HEK293 (cell line): ENCODE results near the gene A2ML1.

Experiments
- CTCF ChIA-PET: fragments of 350-600 bp; formaldehyde crosslinking; extraction: SDS; loops from one replicate; lab custom pipeline; 2021; ENCODE audit warnings: antibody characterized with exemption; lab: Yijun Ruan, JAX
- POLR2A ChIA-PET: fragments of 300-600 bp; formaldehyde crosslinking; extraction: SDS; loops from one replicate; lab custom pipeline; 2020; ENCODE audit warnings: antibody characterized with exemption, inconsistent platforms; lab: Yijun Ruan, JAX
- H3K27ac ChIP-seq: fragments of 200-500 bp; sonication (Bioruptor generic); 2 replicates; pipeline ENCODE4 v1.5.1; 2014; ENCODE audit warnings: low read depth, low read length, control low read depth, inconsistent platforms; ENCODE audit errors: extremely low read depth
- H3K36me3 ChIP-seq, 2 experiments: fragments of 200-500 bp in 1 of 2; sonication (Bioruptor generic) in 1 of 2; 1 replicate in 1 of 2; 2 replicates in 1 of 2; pipeline ENCODE4 v1.5.1; 2014 to 2017; ENCODE audit warnings: inconsistent platforms in 2 of 2, low read length in 2 of 2; ENCODE audit not compliant: control insufficient read depth in 2 of 2, insufficient read depth in 1 of 2
- H3K4me1 ChIP-seq: fragments of 200-500 bp; sonication (Bioruptor generic); 2 replicates; pipeline ENCODE4 v1.5.1; 2014; ENCODE audit warnings: mild to moderate bottlenecking, low read length, inconsistent platforms; ENCODE audit not compliant: control insufficient read depth, insufficient read depth
- H3K4me3 ChIP-seq: 2 replicates; pipeline ENCODE4 v1.5.1; 2011; ENCODE audit warnings: low read depth, mild to moderate bottlenecking, control low read depth, low read length, moderate library complexity
- H3K9me3 ChIP-seq: fragments of 200-500 bp; sonication (Bioruptor generic); 2 replicates; pipeline ENCODE4 v1.5.1; 2014; ENCODE audit warnings: low read depth, low read length, inconsistent platforms; ENCODE audit not compliant: control insufficient read depth, insufficient read depth
- SETDB1 ChIP-seq: IDR thresholded peaks from one replicate; pipeline ENCODE4 v1.6.1; 2017; ENCODE audit warnings: mild to moderate bottlenecking, low read length, moderate library complexity, mixed read lengths; ENCODE audit not compliant: insufficient read length
- YY1 ChIP-seq: fragments of 450-650 bp; formaldehyde crosslinking; IDR thresholded peaks from 2 replicates; pipeline ENCODE4 v1.5.1; 2018; ENCODE audit warnings: missing biosample characterization, missing genetic modification characterization
- YY2 ChIP-seq: fragments of 450-650 bp; formaldehyde crosslinking; IDR thresholded peaks from 2 replicates; pipeline ENCODE4 v1.5.1; 2016; ENCODE audit warnings: missing biosample characterization, missing genetic modification characterization
- ZBTB21 ChIP-seq: fragments of 450-650 bp; formaldehyde crosslinking; IDR thresholded peaks from 2 replicates; pipeline ENCODE4 v1.5.1; 2017; ENCODE audit warnings: missing biosample characterization, missing genetic modification characterization
- ZEB2 ChIP-seq: fragments of 450-650 bp; formaldehyde crosslinking; IDR thresholded peaks from 2 replicates; pipeline ENCODE4 v1.5.1; 2016; ENCODE audit warnings: missing biosample characterization, missing genetic modification characterization
- ZNF10 ChIP-seq: fragments of 450-650 bp; formaldehyde crosslinking; IDR thresholded peaks from 2 replicates; pipeline ENCODE4 v1.5.1; 2017; ENCODE audit warnings: missing biosample characterization, missing genetic modification characterization
- ZNF112 ChIP-seq: fragments of 450-650 bp; formaldehyde crosslinking; IDR thresholded peaks from 2 replicates; pipeline ENCODE4 v1.5.0; 2017; ENCODE audit warnings: missing biosample characterization, missing genetic modification characterization
- ZNF114 ChIP-seq: fragments of 450-650 bp; formaldehyde crosslinking; IDR thresholded peaks from 2 replicates; pipeline ENCODE4 v1.5.0; 2017; ENCODE audit warnings: missing biosample characterization, missing genetic modification characterization
- ZNF146 ChIP-seq: fragments of 450-650 bp; formaldehyde crosslinking; IDR thresholded peaks from 2 replicates; pipeline ENCODE4 v1.5.1; 2016; ENCODE audit warnings: missing biosample characterization, missing genetic modification characterization
- ZNF16 ChIP-seq: fragments of 450-650 bp; formaldehyde crosslinking; IDR thresholded peaks from 2 replicates; pipeline ENCODE4 v1.5.1; 2016; ENCODE audit warnings: low read depth, missing biosample characterization, missing genetic modification characterization
- ZNF221 ChIP-seq: fragments of 450-650 bp; formaldehyde crosslinking; IDR thresholded peaks from 2 replicates; pipeline ENCODE4 v1.5.1; 2017; ENCODE audit warnings: missing biosample characterization, missing genetic modification characterization, borderline replicate concordance
- ZNF341 ChIP-seq: fragments of 450-650 bp; formaldehyde crosslinking; IDR thresholded peaks from 2 replicates; pipeline ENCODE4; 2016; ENCODE audit warnings: low read depth, missing biosample characterization, missing genetic modification characterization
- ZNF394 ChIP-seq: fragments of 450-650 bp; formaldehyde crosslinking; IDR thresholded peaks from 2 replicates; pipeline ENCODE4 v1.5.1; 2016; ENCODE audit warnings: missing biosample characterization, missing genetic modification characterization, mild to moderate bottlenecking, moderate library complexity, borderline replicate concordance
- ZNF521 ChIP-seq: fragments of 450-650 bp; formaldehyde crosslinking; IDR thresholded peaks from 2 replicates; pipeline ENCODE4 v1.5.1; 2017; ENCODE audit warnings: missing biosample characterization, mild to moderate bottlenecking, missing genetic modification characterization
- ZNF555 ChIP-seq: fragments of 450-650 bp; formaldehyde crosslinking; conservative IDR thresholded peaks from 2 replicates; pipeline ENCODE4 v1.5.1; 2017; ENCODE audit warnings: missing biosample characterization, mild to moderate bottlenecking, missing genetic modification characterization, inconsistent platforms
- ZNF610 ChIP-seq: fragments of 450-650 bp; formaldehyde crosslinking; IDR thresholded peaks from 2 replicates; pipeline ENCODE4 v1.5.1; 2016; ENCODE audit warnings: missing biosample characterization, missing genetic modification characterization, borderline replicate concordance
- ZNF629 ChIP-seq: fragments of 450-650 bp; formaldehyde crosslinking; IDR thresholded peaks from 2 replicates; pipeline ENCODE4 v1.5.1; 2017; ENCODE audit warnings: missing biosample characterization, missing genetic modification characterization
- ZNF660 ChIP-seq: fragments of 450-650 bp; IDR thresholded peaks from 2 replicates; pipeline ENCODE4 v1.5.1; 2018; ENCODE audit warnings: missing biosample characterization, mild to moderate bottlenecking, missing genetic modification characterization
- ZNF664 ChIP-seq: fragments of 450-650 bp; formaldehyde crosslinking; IDR thresholded peaks from 2 replicates; pipeline ENCODE4 v1.5.1; 2016; ENCODE audit warnings: missing biosample characterization, missing genetic modification characterization
- ZNF785 ChIP-seq: fragments of 450-650 bp; formaldehyde crosslinking; IDR thresholded peaks from 2 replicates; pipeline ENCODE4 v1.5.1; 2016; ENCODE audit warnings: missing biosample characterization, missing genetic modification characterization
- TF ChIP-seq, protein P1 (sequence below): fragments of 450-650 bp; formaldehyde crosslinking; IDR thresholded peaks from 2 replicates; pipeline ENCODE4 v1.5.1; 2016; ENCODE audit warnings: missing biosample characterization, missing genetic modification characterization
- TF ChIP-seq, protein P2 (sequence below): fragments of 450-650 bp; formaldehyde crosslinking; IDR thresholded peaks from 2 replicates; pipeline ENCODE4 v1.5.1; 2016; ENCODE audit warnings: missing biosample characterization, missing genetic modification characterization
- TF ChIP-seq, protein P3 (sequence below): fragments of 450-650 bp; formaldehyde crosslinking; IDR thresholded peaks from 2 replicates; pipeline ENCODE4 v1.5.1; 2016; ENCODE audit warnings: missing biosample characterization, missing genetic modification characterization

The A2ML1 gene

DNA sequence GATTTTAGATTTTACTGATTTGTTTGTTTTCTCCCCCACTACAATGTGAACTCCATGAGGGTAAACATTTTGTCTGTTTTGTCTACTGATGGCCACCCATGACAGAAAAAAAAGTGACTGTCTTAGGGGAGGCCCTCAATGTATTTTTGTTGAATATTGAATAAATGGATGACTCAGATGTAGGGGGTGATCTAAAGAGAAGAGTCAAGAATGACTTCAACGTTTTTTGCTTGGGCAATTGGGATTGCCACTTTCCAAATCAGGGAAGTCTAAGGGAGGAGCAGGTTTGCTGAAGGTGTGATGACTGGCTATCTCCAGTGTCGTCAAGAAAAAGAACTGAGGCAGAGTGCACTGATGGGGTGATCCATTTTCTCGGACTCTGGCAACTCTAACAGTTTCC is 81.2 kb downstream of the A2ML1 start:
- no peaks in the 10 kb centered on the region for H3K9me3 ChIP-seq
- H3K4me3 ChIP-seq: no peak overlapping the region
- ChIA-PET POLR2A (no interaction called here), CTCF (interaction anchor here (1.2 kb wide), 1 partner anchor 13 kb away, joined by 6 read pairs; no protein-coding TSS in a partner anchor)
- no peaks in the 10 kb centered on the region for H3K36me3 ChIP-seq
- no peak overlapping the region for H3K27ac ChIP-seq
- TF ChIP-seq ZNF16 (tag by site-specific recombination) (no peak), ZNF394 (no peak), ZNF629 (no peak), ZNF660 (no peak), SETDB1 (no peak), ZNF114 (tag by site-specific recombination) (no peak), ZNF521 (tag by site-specific recombination) (no peak), ZNF146 (tag by site-specific recombination) (no peak), ZNF10 (tag by site-specific recombination) (no peak)
- TF ChIP-seq, protein P1, sequence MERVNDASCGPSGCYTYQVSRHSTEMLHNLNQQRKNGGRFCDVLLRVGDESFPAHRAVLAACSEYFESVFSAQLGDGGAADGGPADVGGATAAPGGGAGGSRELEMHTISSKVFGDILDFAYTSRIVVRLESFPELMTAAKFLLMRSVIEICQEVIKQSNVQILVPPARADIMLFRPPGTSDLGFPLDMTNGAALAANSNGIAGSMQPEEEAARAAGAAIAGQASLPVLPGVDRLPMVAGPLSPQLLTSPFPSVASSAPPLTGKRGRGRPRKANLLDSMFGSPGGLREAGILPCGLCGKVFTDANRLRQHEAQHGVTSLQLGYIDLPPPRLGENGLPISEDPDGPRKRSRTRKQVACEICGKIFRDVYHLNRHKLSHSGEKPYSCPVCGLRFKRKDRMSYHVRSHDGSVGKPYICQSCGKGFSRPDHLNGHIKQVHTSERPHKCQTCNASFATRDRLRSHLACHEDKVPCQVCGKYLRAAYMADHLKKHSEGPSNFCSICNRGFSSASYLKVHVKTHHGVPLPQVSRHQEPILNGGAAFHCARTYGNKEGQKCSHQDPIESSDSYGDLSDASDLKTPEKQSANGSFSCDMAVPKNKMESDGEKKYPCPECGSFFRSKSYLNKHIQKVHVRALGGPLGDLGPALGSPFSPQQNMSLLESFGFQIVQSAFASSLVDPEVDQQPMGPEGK (tag by site-specific recombination): no peak
- no peaks in the 10 kb centered on the region for H3K4me1 ChIP-seq

DNA sequence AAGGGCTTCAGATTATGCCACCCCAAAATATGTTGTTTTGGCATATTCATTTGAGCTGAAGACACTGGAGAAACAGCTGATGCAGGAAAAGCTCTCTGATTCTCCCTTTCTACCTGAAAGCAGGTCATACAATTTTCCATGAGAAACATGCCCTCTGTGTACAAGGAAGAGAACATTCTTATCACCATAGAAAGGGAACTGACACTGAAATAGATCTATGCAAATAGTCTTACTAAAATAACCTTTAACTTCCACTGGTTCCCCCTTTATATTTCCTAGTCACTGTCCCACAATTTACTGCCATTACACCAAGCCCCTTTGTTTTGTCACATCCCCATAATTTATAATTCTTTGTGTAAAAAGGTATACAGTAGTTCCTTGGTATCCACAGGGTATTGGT is 82.2 kb downstream of the A2ML1 start:
- Histone ChIP-seq H3K9me3 (no peaks in the 10 kb centered on the region), H3K4me1 (no peaks in the 10 kb centered on the region), H3K27ac (no peak overlapping the region), H3K4me3 (no peak overlapping the region), H3K36me3 (no peaks in the 10 kb centered on the region)
- ChIA-PET CTCF (interaction anchor here (0.7 to 1.2 kb wide), 2 partner anchors 10 to 14 kb away, joined by 3 to 6 read pairs; no protein-coding TSS in a partner anchor), POLR2A (no interaction called here)
- TF ChIP-seq, protein P2, sequence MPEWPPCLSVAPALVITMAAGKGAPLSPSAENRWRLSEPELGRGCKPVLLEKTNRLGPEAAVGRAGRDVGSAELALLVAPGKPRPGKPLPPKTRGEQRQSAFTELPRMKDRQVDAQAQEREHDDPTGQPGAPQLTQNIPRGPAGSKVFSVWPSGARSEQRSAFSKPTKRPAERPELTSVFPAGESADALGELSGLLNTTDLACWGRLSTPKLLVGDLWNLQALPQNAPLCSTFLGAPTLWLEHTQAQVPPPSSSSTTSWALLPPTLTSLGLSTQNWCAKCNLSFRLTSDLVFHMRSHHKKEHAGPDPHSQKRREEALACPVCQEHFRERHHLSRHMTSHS: no peak
- no peak for TF ChIP-seq YY1 (tag by site-specific recombination)
- TF ChIP-seq ZNF146 (tag by site-specific recombination): no peak
- no peak for TF ChIP-seq ZNF610
- TF ChIP-seq ZBTB21 (tag by site-specific recombination): no peak
- no peak for TF ChIP-seq ZNF221
- no peak for TF ChIP-seq ZNF555 (tag by site-specific recombination)
- TF ChIP-seq ZEB2 (tag by site-specific recombination): no peak
- TF ChIP-seq ZNF785: no peak
- no peak for TF ChIP-seq ZNF341
- no peak for TF ChIP-seq ZNF664 (tag by site-specific recombination)

DNA sequence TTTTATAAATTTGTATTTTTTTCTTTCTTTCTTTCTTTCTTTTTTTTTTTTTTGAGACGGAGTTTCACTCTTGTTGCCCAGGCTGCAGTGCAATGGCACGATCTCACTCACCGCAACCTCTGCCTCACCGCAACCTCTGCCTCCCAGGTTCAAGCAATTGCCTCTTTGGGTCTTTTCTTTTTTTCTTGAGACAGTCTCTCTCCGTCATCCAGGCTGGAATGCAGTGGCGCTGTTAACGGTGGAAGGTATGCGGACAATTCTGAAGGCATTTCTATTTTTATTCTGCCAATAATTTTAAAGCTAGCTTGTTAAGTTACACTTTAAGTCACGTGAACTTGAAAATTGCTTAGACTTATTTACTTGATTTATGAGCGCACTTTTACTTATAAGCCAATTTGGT is 83.1 kb downstream of the A2ML1 start:
- ChIA-PET CTCF (interaction anchor here (0.6 kb wide), 1 partner anchor 32 kb away, joined by 3 read pairs; no protein-coding TSS in a partner anchor), POLR2A (no interaction called here)
- H3K4me1 ChIP-seq: no peaks in the 10 kb centered on the region
- H3K27ac ChIP-seq: no peak overlapping the region
- no peaks in the 10 kb centered on the region for H3K36me3 ChIP-seq
- no peaks in the 10 kb centered on the region for H3K9me3 ChIP-seq
- H3K4me3 ChIP-seq: no peak overlapping the region
- TF ChIP-seq, protein P3, sequence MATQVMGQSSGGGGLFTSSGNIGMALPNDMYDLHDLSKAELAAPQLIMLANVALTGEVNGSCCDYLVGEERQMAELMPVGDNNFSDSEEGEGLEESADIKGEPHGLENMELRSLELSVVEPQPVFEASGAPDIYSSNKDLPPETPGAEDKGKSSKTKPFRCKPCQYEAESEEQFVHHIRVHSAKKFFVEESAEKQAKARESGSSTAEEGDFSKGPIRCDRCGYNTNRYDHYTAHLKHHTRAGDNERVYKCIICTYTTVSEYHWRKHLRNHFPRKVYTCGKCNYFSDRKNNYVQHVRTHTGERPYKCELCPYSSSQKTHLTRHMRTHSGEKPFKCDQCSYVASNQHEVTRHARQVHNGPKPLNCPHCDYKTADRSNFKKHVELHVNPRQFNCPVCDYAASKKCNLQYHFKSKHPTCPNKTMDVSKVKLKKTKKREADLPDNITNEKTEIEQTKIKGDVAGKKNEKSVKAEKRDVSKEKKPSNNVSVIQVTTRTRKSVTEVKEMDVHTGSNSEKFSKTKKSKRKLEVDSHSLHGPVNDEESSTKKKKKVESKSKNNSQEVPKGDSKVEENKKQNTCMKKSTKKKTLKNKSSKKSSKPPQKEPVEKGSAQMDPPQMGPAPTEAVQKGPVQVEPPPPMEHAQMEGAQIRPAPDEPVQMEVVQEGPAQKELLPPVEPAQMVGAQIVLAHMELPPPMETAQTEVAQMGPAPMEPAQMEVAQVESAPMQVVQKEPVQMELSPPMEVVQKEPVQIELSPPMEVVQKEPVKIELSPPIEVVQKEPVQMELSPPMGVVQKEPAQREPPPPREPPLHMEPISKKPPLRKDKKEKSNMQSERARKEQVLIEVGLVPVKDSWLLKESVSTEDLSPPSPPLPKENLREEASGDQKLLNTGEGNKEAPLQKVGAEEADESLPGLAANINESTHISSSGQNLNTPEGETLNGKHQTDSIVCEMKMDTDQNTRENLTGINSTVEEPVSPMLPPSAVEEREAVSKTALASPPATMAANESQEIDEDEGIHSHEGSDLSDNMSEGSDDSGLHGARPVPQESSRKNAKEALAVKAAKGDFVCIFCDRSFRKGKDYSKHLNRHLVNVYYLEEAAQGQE (tag by site-specific recombination): no peak
- TF ChIP-seq YY2 (no peak), ZNF112 (no peak)
